A673 (cell line): ENCODE measurements around the gene ABHD10.

Source experiments
- CTCF ChIP-seq: fragments of 300-800, 200-600 bp; sonication (generic); conservative IDR thresholded peaks from 2 replicates; pipeline ENCODE4 v1.5.1; 2017; ENCODE audit warnings: low read depth, mild to moderate bottlenecking, antibody characterized with exemption, low read length, moderate library complexity, mixed read lengths
- EZH2 ChIP-seq: fragments of 200-600 bp; sonication (generic); IDR thresholded peaks from 2 replicates; pipeline ENCODE4 v1.6.1; 2017; ENCODE audit warnings: borderline replicate concordance, low read depth, mild to moderate bottlenecking, mixed read lengths, antibody characterized with exemption, low read length; ENCODE audit not compliant: poor library complexity, severe bottlenecking

GRCh38 chr3:111975131-111975530, 3.7 kb upstream of the ABHD10 start:
- TF ChIP-seq CTCF (no peak), EZH2 (no peak)
